Activated CD4-positive, alpha-beta T cell treated with anti-CD3 and anti-CD28 coated beads, Interleukin-10, Interleukin-2, amounts not matched to agents 100 ng/mL and 50 ng/mL, durations not matched to agents 16 hours and 8 hours (primary cell): ENCODE data around the gene GPR143.
A peak's percentile ranks its signal among the peaks of the same experiment; 100 is the strongest.

ENCODE experiments used
- DNase-seq: peaks from one replicate; pipeline ENCODE4 v3.0.0-alpha.2; 2020

GPR143 gene

DNA sequence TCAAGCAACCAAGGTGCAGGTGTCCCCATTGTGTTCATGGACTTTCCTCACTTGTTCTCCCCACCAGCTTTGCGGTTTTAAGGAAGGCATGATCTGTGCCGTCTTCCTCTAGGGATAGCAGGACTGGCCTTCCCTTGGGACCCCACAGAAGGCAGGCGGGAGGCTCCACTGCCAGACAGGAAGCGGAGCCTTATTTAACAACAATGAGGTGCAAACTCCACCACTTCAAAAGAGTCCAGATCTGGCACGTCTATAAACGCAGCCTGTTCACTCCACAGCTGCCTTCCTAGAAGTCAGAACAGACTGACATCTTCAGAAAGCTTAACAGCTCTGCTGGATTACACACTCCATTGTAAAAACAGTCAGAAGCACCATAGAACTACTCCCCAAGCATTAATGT is 1.7 kb upstream of the GPR143 start:
- DNase-seq = no peak

- DNase-seq = no peak
Observed at GRCh38 chrX:9765072-9765736, 443 bp downstream of the GPR143 start.

DNA sequence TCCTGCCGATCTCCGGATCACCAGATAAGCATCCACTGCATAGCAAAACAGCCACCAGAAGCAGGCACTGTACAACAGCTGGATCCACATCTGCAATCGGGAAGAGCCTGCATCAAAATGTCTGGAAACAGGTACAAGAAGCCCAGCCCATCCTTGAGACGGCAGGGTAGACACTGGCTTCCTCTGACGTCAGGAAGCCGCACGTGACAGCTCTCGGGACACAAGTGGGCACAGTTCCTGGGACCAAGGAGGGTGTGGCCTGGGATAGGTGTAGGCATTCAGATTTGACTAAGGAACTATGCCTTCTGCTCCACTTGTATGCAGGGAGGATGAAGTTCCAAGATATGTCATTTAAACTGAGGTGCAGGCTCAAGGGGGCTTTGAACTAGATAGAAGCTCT is 6.3 kb downstream of the GPR143 start:
- DNase-seq = no peak

GRCh38 chrX:9758021-9758638 is 7.5 kb downstream of the GPR143 start:
- no peak for DNase-seq

DNA sequence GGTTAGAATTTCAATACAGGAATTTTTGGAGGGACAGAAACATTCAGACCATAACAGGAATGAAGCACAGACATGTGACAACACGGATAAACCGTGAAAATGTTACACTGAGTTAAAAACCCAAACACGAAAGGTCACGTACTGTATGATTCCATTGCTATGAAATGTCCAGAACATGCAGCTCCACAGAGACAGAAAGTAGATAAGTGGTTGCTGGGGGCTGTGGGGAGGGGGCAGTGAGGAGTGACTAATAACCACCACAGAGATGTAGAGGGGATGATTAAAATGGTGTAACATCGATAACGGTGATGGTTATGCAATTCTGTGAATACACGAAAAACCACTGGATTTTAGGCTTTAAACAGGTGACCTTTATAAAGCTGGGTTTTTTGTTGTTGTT is 8.3 kb downstream of the GPR143 start:
- no peak for DNase-seq

DNA sequence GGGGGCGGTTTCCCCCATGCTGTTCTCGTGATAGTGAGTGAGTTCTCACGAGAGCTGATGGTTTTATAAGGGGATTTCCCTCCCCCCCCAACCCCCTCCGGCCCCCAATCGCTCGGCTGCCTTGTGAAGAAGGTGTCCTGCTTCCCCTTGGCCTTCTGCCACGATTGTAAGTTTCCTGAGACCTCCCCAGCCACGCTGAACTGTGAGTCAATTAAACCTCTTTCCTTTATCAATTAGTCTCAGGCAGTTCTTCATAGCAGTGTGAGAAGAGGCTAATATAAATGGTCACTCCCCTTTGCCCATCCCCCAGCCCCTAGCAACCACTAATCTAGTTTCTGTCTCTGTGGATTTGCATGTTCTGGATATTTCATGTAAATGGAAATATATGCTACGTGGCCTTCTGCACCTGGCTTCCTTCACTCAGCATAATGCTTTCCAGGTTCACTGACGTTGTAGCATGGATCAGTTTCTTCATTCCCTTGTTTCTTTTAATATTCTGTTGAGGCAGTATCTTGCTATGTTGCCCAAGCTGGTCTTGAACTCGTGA is 16.4 kb downstream of the GPR143 start:
- DNase-seq = no peak

- no peak for DNase-seq
Observed at GRCh38 chrX:9747644-9748043, 18.0 kb downstream of the GPR143 start.

- no peak for DNase-seq
Observed at GRCh38 chrX:9746148-9746888, 19.3 kb downstream of the GPR143 start.

DNA sequence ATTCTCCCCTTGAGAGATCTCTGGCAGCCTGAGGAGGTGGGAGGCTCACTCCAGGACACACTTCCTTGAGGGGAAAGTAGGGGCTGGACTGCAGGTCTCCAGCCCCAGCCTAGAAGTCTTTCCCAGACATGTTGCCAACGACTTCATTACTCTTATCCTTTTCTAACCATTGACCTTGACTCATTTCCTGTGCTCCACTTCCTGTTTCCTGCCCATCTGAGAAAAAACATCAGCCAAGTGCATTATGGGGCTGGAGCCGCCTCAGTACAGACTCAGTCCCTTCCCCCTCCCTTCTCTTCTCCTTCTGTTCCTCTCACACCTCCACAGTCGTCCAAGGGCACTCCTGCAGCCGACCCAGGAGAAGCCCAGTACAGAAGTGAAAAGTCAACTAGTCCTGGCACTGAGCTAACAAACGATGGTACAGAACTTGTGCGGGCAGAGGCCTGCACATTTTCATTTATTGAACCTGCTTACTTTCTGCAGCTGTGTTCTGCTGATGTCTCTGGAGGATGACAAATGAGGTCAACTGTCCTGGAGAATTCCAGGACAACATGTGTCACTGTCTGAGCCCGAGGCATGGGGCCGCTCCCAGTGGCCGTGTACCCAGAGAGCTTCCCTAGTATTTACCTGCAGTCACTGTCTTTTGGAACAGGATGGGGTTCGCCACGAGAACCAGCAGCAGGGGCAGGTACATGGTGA is 20.1 kb downstream of the GPR143 start:
- DNase-seq = peak; percentile 39

DNA sequence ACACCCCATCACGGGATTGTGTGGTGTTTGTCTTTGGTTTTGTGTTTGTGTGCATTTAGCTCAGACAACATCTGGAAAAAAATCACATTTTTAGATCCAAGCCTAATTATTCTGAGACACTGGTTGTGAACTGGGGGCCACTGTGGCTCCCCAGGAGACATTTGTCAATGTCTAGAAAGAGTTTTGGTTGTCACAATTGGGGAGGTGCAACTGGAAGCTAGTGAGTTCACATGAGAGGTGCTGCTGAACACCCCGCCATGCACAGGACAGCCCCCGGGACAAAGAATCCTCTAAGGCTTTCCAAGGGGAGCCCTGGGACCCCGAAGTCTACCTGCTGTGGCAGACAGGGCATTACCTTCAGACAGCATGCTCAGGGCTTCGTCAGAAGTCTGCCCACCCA is 26.5 kb downstream of the GPR143 start:
- no peak for DNase-seq

- no peak for DNase-seq
Observed at GRCh38 chrX:9738151-9738550, 27.5 kb downstream of the GPR143 start.

GRCh38 chrX:9737363-9737762 is 28.3 kb downstream of the GPR143 start:
- DNase-seq = no peak

DNA sequence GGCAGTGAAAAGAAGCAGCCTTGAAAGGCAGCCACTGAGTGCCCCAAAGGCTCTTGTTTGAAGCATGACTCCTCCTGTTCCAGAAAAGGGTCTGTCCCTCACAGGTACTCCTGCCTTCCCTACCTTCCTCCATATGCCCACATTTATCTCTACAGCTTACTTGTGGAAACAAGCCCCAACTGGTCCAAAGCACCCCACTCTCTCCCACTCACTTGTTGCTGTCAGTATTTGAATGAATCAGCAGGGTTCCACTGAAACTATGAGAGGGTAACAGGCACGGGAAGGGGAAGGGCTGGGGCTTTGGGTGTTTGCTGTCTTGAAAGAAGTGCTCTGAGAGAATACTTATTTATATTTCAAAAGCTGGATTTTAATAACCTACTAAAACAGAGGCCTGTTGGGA is 34.9 kb downstream of the GPR143 start:
- peak; percentile 44 for DNase-seq

GRCh38 chrX:9730078-9730477 is 35.6 kb downstream of the GPR143 start:
- DNase-seq = peak; percentile 18

- DNase-seq = no peak
Observed at GRCh38 chrX:9729171-9729885, 36.3 kb downstream of the GPR143 start.

- no peak for DNase-seq
Observed at GRCh38 chrX:9728261-9728660, 37.4 kb downstream of the GPR143 start.

GRCh38 chrX:9724711-9725110 is 40.9 kb downstream of the GPR143 start:
- DNase-seq = no peak

- DNase-seq = no peak
Observed at GRCh38 chrX:9717376-9717775, 48.3 kb downstream of the GPR143 start.

GRCh38 chrX:9710332-9710731 is 55.3 kb downstream of the GPR143 start:
- DNase-seq = peak; percentile 6

DNA sequence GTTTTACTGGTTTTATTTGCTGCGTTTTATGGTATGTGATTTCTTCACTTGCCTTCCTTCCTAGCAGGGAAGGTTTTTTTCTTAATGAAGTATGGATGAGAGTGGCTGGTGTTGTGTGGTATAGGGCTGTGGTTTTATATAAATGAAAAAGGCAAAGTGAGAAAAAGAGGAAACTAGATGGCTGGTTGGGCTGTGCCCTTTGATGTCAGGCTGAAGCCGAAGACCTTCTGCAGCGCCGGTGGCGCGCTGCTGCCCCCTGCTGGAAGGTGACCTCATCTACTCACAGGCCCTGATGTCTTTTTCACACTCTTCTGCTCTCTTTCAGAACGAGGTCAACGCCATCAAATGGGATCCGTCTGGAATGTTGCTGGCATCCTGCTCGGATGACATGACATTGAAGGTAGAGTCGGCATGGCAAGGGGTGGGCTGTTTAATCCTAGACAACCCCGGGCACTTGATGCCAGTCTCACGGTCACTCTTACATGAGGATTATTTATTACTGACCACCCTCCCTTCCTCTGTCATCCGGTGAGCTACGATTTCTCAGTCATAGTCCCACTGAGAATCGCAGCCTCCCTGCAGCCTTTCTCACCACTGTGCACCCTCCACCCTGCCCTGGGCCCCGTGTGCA is 56.6 kb downstream of the GPR143 start:
- DNase-seq = peak; percentile 84

- no peak for DNase-seq
Observed at GRCh38 chrX:9708086-9708485, 57.6 kb downstream of the GPR143 start.
